Endothelial cell of umbilical vein (primary cell): ENCODE data around the gene KRTAP17-1. TPM values are rescaled to one million over a fixed set of nuclear protein-coding genes. Genes with fewer than 3 reads are reported as not detected.

Experiments used
- BruUV-seq: library from RNA; stranded (reverse); fragments of 400-500 nt; replicated peaks from 2 replicates; lab custom pipeline; 2021; lab: Mats Ljungman, UMichigan
- CTCF ChIA-PET: fragments of 300-600, 350-600 bp; sonication (Branson Sonifier 250); formaldehyde crosslinking; loops from one replicate; lab custom pipeline; 2021; ENCODE audit warnings: antibody characterized with exemption, inconsistent platforms; lab: Charles Lee
- POLR2A ChIA-PET: fragments of 300-600, 350-600 bp; sonication (Branson Sonifier 250); formaldehyde crosslinking; loops from one replicate; lab custom pipeline; 2021; ENCODE audit warnings: antibody characterized with exemption, inconsistent platforms; lab: Charles Lee
- DNase-seq: peaks from one replicate; pipeline ENCODE4 v3.0.0-alpha.2; 2011; ENCODE audit warnings: low read depth, low spot score
- FAIRE-seq: peaks from 2 replicates; lab custom pipeline; 2011; peaks lifted over from hg19 to GRCh38; lab: Jason Lieb, UNC
- H2AFZ ChIP-seq: 2 replicates; pipeline ENCODE4 v1.6.0; 2012; ENCODE audit warnings: low read depth, low read length, control low read depth, inconsistent platforms
- H3K27ac ChIP-seq: 2 replicates; pipeline ENCODE4 v1.5.1; 2011; ENCODE audit warnings: low read depth, mild to moderate bottlenecking, control low read depth, low read length, moderate library complexity; ENCODE audit not compliant: insufficient read depth
- H3K27me3 ChIP-seq, 2 experiments: 2 replicates each; pipeline versions ENCODE4 v1.6.0 to v1.6.1; 2011; ENCODE audit warnings: low read length in 2 of 2, mixed read lengths in 1 of 2; ENCODE audit not compliant: control insufficient read depth in 2 of 2, insufficient read depth in 2 of 2
- H3K36me3 ChIP-seq, 2 experiments: 2 replicates in 1 of 2; 3 replicates in 1 of 2; pipeline ENCODE4 v1.5.1; 2011; ENCODE audit warnings: low read length in 2 of 2, mild to moderate bottlenecking in 1 of 2, moderate library complexity in 1 of 2; ENCODE audit not compliant: control insufficient read depth in 2 of 2, insufficient read depth in 2 of 2; ENCODE audit errors: extremely low read depth in 1 of 2
- H3K4me1 ChIP-seq: 3 replicates; pipeline ENCODE4 v1.5.1; 2011; ENCODE audit warnings: mild to moderate bottlenecking, low read length; ENCODE audit not compliant: control insufficient read depth, insufficient read depth; ENCODE audit errors: extremely low read depth
- H3K4me2 ChIP-seq: 2 replicates; pipeline ENCODE4 v1.6.1; 2011; ENCODE audit warnings: low read length, control low read depth, mixed read lengths; ENCODE audit not compliant: insufficient read depth
- H3K4me3 ChIP-seq, 3 experiments: fragments of 200-600 bp in 1 of 3; sonication (generic), shearing (Covaris generic) in 1 of 3; replicated peaks in 1 of 3; 2 replicates each; pipeline ENCODE4 v1.5.1; 2011 to 2016; ENCODE audit warnings: control low read depth in 3 of 3, low read length in 3 of 3, mild to moderate bottlenecking in 2 of 3, inconsistent platforms in 1 of 3, low read depth in 1 of 3, moderate library complexity in 1 of 3; ENCODE audit not compliant: insufficient read depth in 1 of 3
- H3K79me2 ChIP-seq: 2 replicates; pipeline ENCODE4 v1.6.0; 2012; ENCODE audit warnings: low read length, inconsistent platforms; ENCODE audit not compliant: control insufficient read depth, insufficient read depth
- H3K9ac ChIP-seq: replicated peaks from 2 replicates; pipeline ENCODE3; 2011; ENCODE audit warnings: low read length, control low read depth; ENCODE audit not compliant: insufficient read depth; ENCODE audit errors: extremely low read depth
- H3K9me1 ChIP-seq: replicated peaks from 3 replicates; pipeline ENCODE4 v1.6.0; 2011; ENCODE audit warnings: mild to moderate bottlenecking, low read length; ENCODE audit not compliant: control insufficient read depth, insufficient read depth; ENCODE audit errors: extremely low read depth
- H3K9me3 ChIP-seq: replicated peaks from 2 replicates; pipeline ENCODE4 v1.5.1; 2012; ENCODE audit warnings: low read length, inconsistent platforms; ENCODE audit not compliant: control insufficient read depth, insufficient read depth
- H4K20me1 ChIP-seq: replicated peaks from 2 replicates; pipeline ENCODE3; 2011; ENCODE audit warnings: mild to moderate bottlenecking, low read length; ENCODE audit not compliant: control insufficient read depth, insufficient read depth; ENCODE audit errors: extremely low read depth
- CTCF ChIP-seq, 2 donors: IDR thresholded peaks; 1 replicate in 1 of 2; 2 replicates in 1 of 2; pipeline ENCODE4 v1.5.1; 2011; ENCODE audit warnings: low read length in 2 of 2, mild to moderate bottlenecking in 2 of 2, moderate library complexity in 2 of 2, control low read depth in 1 of 2, inconsistent platforms in 1 of 2, low read depth in 1 of 2; ENCODE audit not compliant: insufficient read depth in 1 of 2; ENCODE audit errors: extremely low read depth in 1 of 2
- EZH2 ChIP-seq: IDR thresholded peaks from 2 replicates; pipeline ENCODE4 v1.6.1; 2012; ENCODE audit warnings: borderline replicate concordance, low read depth, mild to moderate bottlenecking, moderate library complexity, low read length, inconsistent platforms; ENCODE audit not compliant: severe bottlenecking
- JUN ChIP-seq: IDR thresholded peaks from 2 replicates; pipeline ENCODE4 v1.6.1; 2011; ENCODE audit warnings: borderline replicate concordance, low read depth; ENCODE audit not compliant: insufficient read length, insufficient read depth
- POLR2A ChIP-seq: IDR thresholded peaks from 2 replicates; pipeline ENCODE4 v1.6.1; 2012; ENCODE audit warnings: low read depth, mild to moderate bottlenecking, control low read depth, low read length
- dilution Hi-C: fragments of 300-500 bp; cut with MboI; formaldehyde crosslinking; loops from one replicate; pipeline ENCODE4 v1.15.0; 2019; ENCODE audit warnings: low sequenced_read_pairs; ENCODE audit not compliant: extremely low pct_ligation_motif_present
- intact Hi-C: fragments of 100-400 bp; cut with micrococcal nuclease; formaldehyde crosslinking; loops from one replicate; pipeline ENCODE4 v1.10.0; 2022
- polyA plus RNA-seq, 4 experiments: library from polyadenylated mRNA; depleted of rRNA in 3 of 4; stranded (reverse) in 3 of 4; unstranded in 1 of 4; fragments of >200 nt; gene quantifications; 2 replicates each; pipeline versions ENCODE4 v1.2.1 to v1.2.3, GENCODE V29; 2011 to 2012; ENCODE audit warnings: missing spikeins in 1 of 4
- total RNA-seq: library from RNA; stranded (reverse); gene quantifications from 2 replicates; pipeline ENCODE4 v1.2.3, GENCODE V29; 2021

Gene KRTAP17-1
- total and polyA plus RNA-seq, 2 donors (not counting 3 experiments of a cell fraction or from before 2014, with no cell fraction given), result not detected

DNA sequence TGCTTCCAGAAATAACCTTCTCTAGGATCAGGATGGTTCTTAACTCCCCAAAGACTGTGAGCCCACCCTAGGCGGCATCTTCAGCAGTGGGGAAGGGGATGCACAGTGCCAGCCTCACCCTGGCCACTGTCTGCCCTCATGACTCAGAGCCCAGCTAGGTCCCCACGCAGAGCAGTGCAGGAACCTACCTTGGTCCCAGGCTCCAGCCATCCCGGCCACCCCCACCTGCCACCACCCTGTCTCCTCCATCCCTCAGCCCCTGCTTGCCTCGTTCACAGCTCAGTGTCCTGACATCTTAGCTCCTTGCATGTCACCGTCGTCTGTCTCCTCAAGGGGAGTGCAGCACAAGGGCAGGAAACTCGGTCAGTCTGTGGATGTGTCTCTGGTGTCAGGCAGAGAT lies 16.1 kb upstream of the KRTAP17-1 start:
- Histone ChIP-seq H2AFZ (no peak overlapping the region), H3K36me3 (no peaks in the 10 kb centered on the region), H3K27ac (no peak overlapping the region), H4K20me1 (no peaks in the 10 kb centered on the region), H3K9me1 (no peaks in the 10 kb centered on the region), H3K9me3 (no peaks in the 10 kb centered on the region), H3K4me2 (no peak overlapping the region), H3K9ac (no peak overlapping the region), H3K27me3 (no peaks in the 10 kb centered on the region), H3K4me3 (no peak overlapping the region), H3K79me2 (no peaks in the 10 kb centered on the region), H3K4me1 (no peaks in the 10 kb centered on the region)
- CTCF ChIA-PET, result interaction anchor here (1.1 to 3.9 kb wide), 6 partner anchors 9 to 422 kb away, joined by 3 to 16 read pairs (median 6); no protein-coding TSS in a partner anchor
- FAIRE-seq (no peak), DNase-seq (no peak)
- intact Hi-C loops (no loop called here), dilution Hi-C loops (no loop called here)
- BruUV-seq, result no TSS peak
- POLR2A ChIA-PET, result no interaction called here
- no peak for TF ChIP-seq POLR2A

DNA sequence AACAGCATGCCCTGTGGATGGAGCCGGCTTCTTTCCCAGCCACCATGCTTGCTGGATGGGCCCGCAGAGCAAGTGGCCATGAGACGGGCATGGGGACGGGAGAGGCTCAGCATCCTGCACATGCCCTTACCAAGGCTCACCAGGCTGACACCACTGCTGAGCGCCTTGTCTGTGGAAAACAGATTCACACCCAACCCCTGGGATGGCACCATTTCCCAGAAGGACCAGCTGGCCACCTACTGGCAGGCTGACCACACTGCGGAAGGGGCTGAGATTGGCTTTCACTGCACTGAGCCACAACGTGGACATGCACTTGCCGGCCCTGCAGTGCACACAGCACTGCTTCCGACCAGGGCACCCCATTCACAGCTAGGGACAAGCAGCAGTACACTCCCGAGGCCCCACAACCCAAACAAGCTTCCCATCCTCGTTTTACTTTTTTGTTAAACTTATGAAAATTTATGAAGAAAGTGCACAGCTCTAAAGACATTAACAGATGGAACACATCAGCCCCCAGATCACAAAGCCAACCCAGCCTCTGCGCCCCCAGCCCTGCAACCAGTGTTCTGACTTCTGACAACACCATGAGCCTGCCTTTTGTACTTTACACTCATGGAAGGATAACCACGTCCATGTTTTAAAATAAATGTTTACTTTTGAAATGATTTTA lies 13.9 kb upstream of the KRTAP17-1 start:
- POLR2A ChIA-PET, result no interaction called here
- H3K4me3 ChIP-seq, result no peak overlapping the region
- no peaks in the 10 kb centered on the region for H3K4me1 ChIP-seq
- H2AFZ ChIP-seq, result no peak overlapping the region
- DNase-seq (peak; percentile 44), FAIRE-seq (peak; percentile 82)
- H3K27ac ChIP-seq, result no peak overlapping the region
- no peaks in the 10 kb centered on the region for H3K9me1 ChIP-seq
- BruUV-seq, result no TSS peak
- CTCF ChIA-PET, result interaction anchor here (0.7 to 3.9 kb wide), 15 partner anchors 8 to 473 kb away, joined by 3 to 16 read pairs (median 4); no protein-coding TSS in a partner anchor
- H3K9me3 ChIP-seq, result no peaks in the 10 kb centered on the region
- no peak overlapping the region for H3K4me2 ChIP-seq
- TF ChIP-seq CTCF (IDR thresholded peaks at IDR 0.05; ENCODE audit: extremely low read depth in 1 of 2, insufficient read depth in 1 of 2, low read depth in 1 of 2, low read length in 2 of 2), result peak; percentile 77 to 87
- TF ChIP-seq JUN, result no peak
- TF ChIP-seq POLR2A, result no peak
- TF ChIP-seq EZH2, result no peak
- no peak overlapping the region for H3K9ac ChIP-seq
- H3K79me2 ChIP-seq, result no peaks in the 10 kb centered on the region
- no peaks in the 10 kb centered on the region for H3K27me3 ChIP-seq
- intact Hi-C loops, result loop anchor here (1.0 to 10.0 kb wide), 4 partner anchors 335 to 526 kb away; no protein-coding TSS in a partner anchor
- H4K20me1 ChIP-seq, result no peaks in the 10 kb centered on the region
- dilution Hi-C loops, result no loop called here
- no peaks in the 10 kb centered on the region for H3K36me3 ChIP-seq
